GM12864 (cell line): Measurements from ENCODE around the gene SHROOM3.

Source experiments
- DNase-seq: peaks from one replicate; pipeline ENCODE4 v3.0.0-alpha.2; 2011; ENCODE audit warnings: low read depth
- H3K4me3 ChIP-seq: 2 replicates; pipeline ENCODE4 v1.5.1; 2011; ENCODE audit warnings: mild to moderate bottlenecking, low read depth, low read length, control low read depth
- CTCF ChIP-seq: IDR thresholded peaks from 2 replicates; pipeline ENCODE4 v1.5.1; 2011; ENCODE audit warnings: low read depth, mild to moderate bottlenecking, moderate library complexity, low read length, control low read depth, inconsistent platforms; ENCODE audit errors: missing control alignments

The SHROOM3 gene

GRCh38 chr4:76546759-76547742 lies 112.0 kb downstream of the SHROOM3 start:
- TF ChIP-seq CTCF: no peak
- no peak for DNase-seq
- no peak overlapping the region for H3K4me3 ChIP-seq

GRCh38 chr4:76548704-76549103 lies 113.7 kb downstream of the SHROOM3 start:
- no peak for TF ChIP-seq CTCF
- no peak for DNase-seq
- H3K4me3 ChIP-seq: no peak overlapping the region

- TF ChIP-seq CTCF: no peak
- no peak for DNase-seq
- no peak overlapping the region for H3K4me3 ChIP-seq
These were observed 114.7 kb downstream of the SHROOM3 start for GRCh38 chr4:76549765-76550164.

GRCh38 chr4:76550966-76551780 lies 116.1 kb downstream of the SHROOM3 start:
- TF ChIP-seq CTCF: no peak
- DNase-seq: no peak
- H3K4me3 ChIP-seq: no peak overlapping the region

- DNase-seq: no peak
- no peak for TF ChIP-seq CTCF
- no peak overlapping the region for H3K4me3 ChIP-seq
These were observed 119.6 kb downstream of the SHROOM3 start for GRCh38 chr4:76554630-76555029.

- H3K4me3 ChIP-seq: no peak overlapping the region
- TF ChIP-seq CTCF: no peak
- no peak for DNase-seq
These were observed 121.4 kb downstream of the SHROOM3 start for GRCh38 chr4:76556452-76556851.
